HepG2 (cell line): ENCODE measurements around the gene BACH2. TPM values are rescaled to one million over a fixed set of nuclear protein-coding genes. Genes with fewer than 3 reads are reported as not detected.
A peak's percentile ranks its signal among the peaks of the same experiment; 100 is the strongest.

Experiments
- ATAC-seq: fragments of 200-7000 bp; cut with Tn5 transposase; 3 replicates; pipeline ENCODE4 v1.9.1; 2020; ENCODE audit warnings: mild to moderate bottlenecking, moderate library complexity
- BruUV-seq: library from RNA; stranded (reverse); fragments of 400-500 nt; replicated peaks from 2 replicates; lab custom pipeline; 2021; lab: Mats Ljungman, UMichigan
- CTCF ChIA-PET: fragments of 300-600 bp; formaldehyde crosslinking; extraction: SDS; loops from one replicate; lab custom pipeline; 2021; ENCODE audit warnings: low total read pairs, inconsistent platforms, low intra/inter-chr PET ratio; lab: Yijun Ruan, JAX
- POLR2A ChIA-PET: fragments of 350-600 bp; sonication (Branson Sonifier 250); formaldehyde crosslinking; loops from one replicate; lab custom pipeline; 2020; ENCODE audit warnings: antibody characterized with exemption, inconsistent platforms; lab: Yijun Ruan, JAX
- DNase-seq: peaks from one replicate; pipeline ENCODE4 v3.0.0-alpha.2; 2015; ENCODE audit warnings: low spot score
- FAIRE-seq: peaks from 3 replicates; lab custom pipeline; 2011; peaks lifted over from hg19 to GRCh38; lab: Jason Lieb, UNC
- H2AFZ ChIP-seq: one replicate; pipeline ENCODE4 v1.6.1; 2011; ENCODE audit warnings: low read length, inconsistent platforms
- H3K27ac ChIP-seq: fragments of 300-600 bp; 3 replicates; pipeline ENCODE4 v1.8.0; 2011; ENCODE audit warnings: mixed run types, mild to moderate bottlenecking, mixed read lengths, low read length, inconsistent platforms; ENCODE audit not compliant: insufficient read depth; ENCODE audit errors: extremely low read length
- H3K27me3 ChIP-seq, 2 experiments: fragments of 200-600 bp in 1 of 2; 2 replicates in 1 of 2; 3 replicates in 1 of 2; pipeline versions ENCODE4 v1.6.0 to v1.8.0; 2011; ENCODE audit warnings: low read length in 2 of 2, mild to moderate bottlenecking in 2 of 2, moderate library complexity in 2 of 2, inconsistent platforms in 1 of 2; ENCODE audit not compliant: insufficient read depth in 2 of 2, control insufficient read depth in 1 of 2
- H3K36me3 ChIP-seq, 2 experiments: fragments of 200-600 bp in 1 of 2; replicated peaks in 1 of 2; 2 replicates in 1 of 2; 3 replicates in 1 of 2; pipeline versions ENCODE4 v1.5.1 to v1.8.0; 2011; ENCODE audit warnings: low read length in 2 of 2, inconsistent platforms in 1 of 2; ENCODE audit not compliant: insufficient read depth in 2 of 2, control insufficient read depth in 1 of 2
- H3K4me1 ChIP-seq: 2 replicates; pipeline ENCODE4 v1.5.1; 2012; ENCODE audit warnings: low read length, inconsistent platforms; ENCODE audit not compliant: insufficient read depth
- H3K4me2 ChIP-seq: 2 replicates; pipeline ENCODE4 v1.6.0; 2011; ENCODE audit warnings: low read depth, low read length, inconsistent platforms
- H3K4me3 ChIP-seq, 3 experiments: fragments of 200-600 bp in 1 of 3; sonication (generic), shearing (Covaris generic) in 1 of 3; replicated peaks in 1 of 3; 2 replicates each; pipeline ENCODE4 v1.5.1; 2011 to 2016; ENCODE audit warnings: low read length in 3 of 3, inconsistent platforms in 2 of 3, low read depth in 2 of 3, mild to moderate bottlenecking in 2 of 3, control low read depth in 1 of 3, mixed read lengths in 1 of 3; ENCODE audit not compliant: insufficient read depth in 1 of 3
- H3K79me2 ChIP-seq: one replicate; pipeline ENCODE4 v1.6.1; 2011; ENCODE audit warnings: low read length, inconsistent platforms; ENCODE audit not compliant: insufficient read depth
- H3K9ac ChIP-seq: 2 replicates; pipeline ENCODE4 v1.6.0; 2011; ENCODE audit warnings: mild to moderate bottlenecking, low read depth, low read length, inconsistent platforms; ENCODE audit not compliant: insufficient read depth
- H3K9me3 ChIP-seq: 2 replicates; pipeline ENCODE4 v1.5.1; 2012; ENCODE audit warnings: mild to moderate bottlenecking, low read length
- H4K20me1 ChIP-seq: 2 replicates; pipeline ENCODE4 v1.6.0; 2011; ENCODE audit warnings: inconsistent platforms, mild to moderate bottlenecking, low read length, moderate library complexity; ENCODE audit not compliant: insufficient read depth
- BCL6 ChIP-seq: IDR thresholded peaks from 2 replicates; pipeline ENCODE4 v1.6.1; 2016; ENCODE audit warnings: missing genetic modification reagents, missing compliant biosample characterization
- BORCS8-MEF2B ChIP-seq: sonication (generic); formaldehyde crosslinking; IDR thresholded peaks from 2 replicates; pipeline ENCODE4 v1.8.0; 2022; ENCODE audit warnings: mild to moderate bottlenecking, missing genetic modification reagents
- RXRB ChIP-seq: IDR thresholded peaks from 2 replicates; pipeline ENCODE4 v1.6.1; 2016; ENCODE audit warnings: borderline replicate concordance, missing genetic modification reagents, missing compliant biosample characterization
- SMC3 ChIP-seq: IDR thresholded peaks from 2 replicates; pipeline ENCODE4 v1.6.1; 2011; ENCODE audit warnings: low read length, improper control_type of control experiment
- STAG1 ChIP-seq: sonication (generic); formaldehyde crosslinking; IDR thresholded peaks from 2 replicates; pipeline ENCODE4 v1.4.0; 2020; ENCODE audit warnings: missing genetic modification reagents
- ZNF792 ChIP-seq: IDR thresholded peaks from 2 replicates; pipeline ENCODE4 v1.6.1; 2016
- WGBS: methylation state at CpG from one replicate; pipeline ENCODE4 v1.1.6; 2017; ENCODE audit warnings: low lambda C conversion rate; 5-methylcytosine and 5-hydroxymethylcytosine counted together
- in situ Hi-C: cut with HindIII; loops from 2 replicates; pipeline ENCODE4 v1.10.0; 2017; ENCODE audit warnings: low pct_unique_long_range_greater_than_20kb; ENCODE audit not compliant: extremely low pct_ligation_motif_present
- intact Hi-C: fragments of 100-400 bp; cut with micrococcal nuclease; formaldehyde crosslinking; loops from one replicate; pipeline ENCODE4 v1.10.0; 2022; ENCODE audit not compliant: unreplicated experiment
- polyA plus RNA-seq, 8 experiments: library from polyadenylated mRNA; depleted of rRNA in 3 of 8; stranded (reverse) in 7 of 8; unstranded in 1 of 8; fragments of >200 nt; fragmentation: Illumina TruSeq in 4 of 8; extraction: Trizol in 4 of 8; gene quantifications; 2 replicates each; pipeline versions ENCODE4 v1.2.1 to v1.2.3, GENCODE V29; 2011 to 2016; ENCODE audit warnings: low read depth in 4 of 8, missing spikeins in 1 of 8, mixed read lengths in 1 of 8; ENCODE audit not compliant: insufficient read depth in 1 of 8
- total RNA-seq, 5 experiments: library from RNA; depleted of rRNA; stranded (reverse); fragments of >200 nt; fragmentation: Illumina TruSeq; extraction: Trizol; gene quantifications; 2 replicates each; pipeline ENCODE4 v1.2.3, GENCODE V29; 2016; ENCODE audit warnings: low read depth in 1 of 5
- TF ChIP-seq, protein P1 (sequence below): sonication (generic); formaldehyde crosslinking; IDR thresholded peaks from 2 replicates; pipeline ENCODE4 v1.5.0; 2020; ENCODE audit warnings: mild to moderate bottlenecking, missing genetic modification reagents, moderate library complexity
- TF ChIP-seq, protein P2 (sequence below): sonication (generic); formaldehyde crosslinking; IDR thresholded peaks from 2 replicates; pipeline ENCODE4 v1.5.0; 2020; ENCODE audit warnings: missing genetic modification reagents
- TF ChIP-seq, protein P3 (sequence below): sonication (generic); formaldehyde crosslinking; IDR thresholded peaks from 2 replicates; pipeline ENCODE4 v1.4.0; 2020; ENCODE audit warnings: missing genetic modification reagents

Gene BACH2
- total and polyA plus RNA-seq, 2 of the 13 experiments (the other 11 are each of a cell fraction or from before 2014, with no cell fraction given), result 0.01 TPM; not detected in 1

DNA sequence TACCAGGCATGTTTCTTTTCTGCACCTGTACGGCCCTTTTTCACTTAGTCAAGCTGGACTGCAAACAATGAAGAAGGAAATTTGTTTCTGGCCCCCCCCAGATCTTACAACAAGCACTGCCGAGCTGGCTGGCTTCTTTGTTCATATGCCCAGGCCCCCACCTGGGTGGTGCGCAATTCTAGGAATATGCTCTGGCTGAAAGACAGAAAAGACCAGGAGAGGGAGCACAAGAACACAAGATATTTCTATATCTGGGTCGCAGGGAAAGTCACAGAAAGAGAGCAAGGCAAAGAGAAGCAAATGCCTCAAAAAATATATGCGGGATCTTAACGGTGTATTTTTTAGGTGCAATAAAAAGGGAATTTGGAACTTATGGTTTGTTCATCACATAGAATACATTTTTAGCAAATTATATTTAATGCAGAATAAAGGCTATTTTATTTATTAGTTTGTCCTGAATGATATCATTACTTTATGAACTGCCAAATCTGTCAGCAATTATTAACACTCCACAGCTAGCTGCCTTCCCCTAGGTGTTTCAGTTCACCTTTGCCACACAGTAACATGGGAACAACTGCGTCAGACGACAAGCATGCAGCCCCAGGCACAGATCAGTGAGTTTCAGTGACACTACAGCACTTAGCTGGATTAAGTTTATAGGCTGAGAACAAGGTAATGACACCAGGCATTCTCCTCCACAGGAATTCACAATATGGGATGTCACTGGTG, 325.9 kb downstream of the BACH2 start:
- Histone ChIP-seq H3K4me1 (no peaks in the 10 kb centered on the region), H3K9ac (no peak overlapping the region), H3K36me3 (no peaks in the 10 kb centered on the region), H3K27ac (no peak overlapping the region), H2AFZ (no peak overlapping the region), H3K27me3 (peaks cover 2 to 23% of the 10 kb centered on the region in 2 experiments; a peak in 3 of 5 replicates), H3K4me2 (no peak overlapping the region), H3K4me3 (no peak overlapping the region), H4K20me1 (no peaks in the 10 kb centered on the region), H3K9me3 (no peaks in the 10 kb centered on the region), H3K79me2 (no peaks in the 10 kb centered on the region)
- no peak for FAIRE-seq
- ChIA-PET POLR2A (no interaction called here), CTCF (interaction anchor here (2.0 kb wide), 1 partner anchor 508 kb away, joined by 8 read pairs; no protein-coding TSS in a partner anchor)
- intact Hi-C loops (loop anchor here (1.0 to 10.0 kb wide), 3 partner anchors 30 to 423 kb away; no protein-coding TSS in a partner anchor), in situ Hi-C loops (no loop called here)
- TF ChIP-seq STAG1 (CRISPR knock-in tag) (peak; percentile 70), SMC3 (peak; percentile 66), ZNF792 (CRISPR knock-in tag) (no peak), BCL6 (CRISPR knock-in tag) (no peak), BORCS8-MEF2B (CRISPR knock-in tag) (no peak), RXRB (no peak)
- TF ChIP-seq, protein P1, sequence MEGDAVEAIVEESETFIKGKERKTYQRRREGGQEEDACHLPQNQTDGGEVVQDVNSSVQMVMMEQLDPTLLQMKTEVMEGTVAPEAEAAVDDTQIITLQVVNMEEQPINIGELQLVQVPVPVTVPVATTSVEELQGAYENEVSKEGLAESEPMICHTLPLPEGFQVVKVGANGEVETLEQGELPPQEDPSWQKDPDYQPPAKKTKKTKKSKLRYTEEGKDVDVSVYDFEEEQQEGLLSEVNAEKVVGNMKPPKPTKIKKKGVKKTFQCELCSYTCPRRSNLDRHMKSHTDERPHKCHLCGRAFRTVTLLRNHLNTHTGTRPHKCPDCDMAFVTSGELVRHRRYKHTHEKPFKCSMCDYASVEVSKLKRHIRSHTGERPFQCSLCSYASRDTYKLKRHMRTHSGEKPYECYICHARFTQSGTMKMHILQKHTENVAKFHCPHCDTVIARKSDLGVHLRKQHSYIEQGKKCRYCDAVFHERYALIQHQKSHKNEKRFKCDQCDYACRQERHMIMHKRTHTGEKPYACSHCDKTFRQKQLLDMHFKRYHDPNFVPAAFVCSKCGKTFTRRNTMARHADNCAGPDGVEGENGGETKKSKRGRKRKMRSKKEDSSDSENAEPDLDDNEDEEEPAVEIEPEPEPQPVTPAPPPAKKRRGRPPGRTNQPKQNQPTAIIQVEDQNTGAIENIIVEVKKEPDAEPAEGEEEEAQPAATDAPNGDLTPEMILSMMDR (CRISPR knock-in tag), result peak; percentile 58
- TF ChIP-seq, protein P2, sequence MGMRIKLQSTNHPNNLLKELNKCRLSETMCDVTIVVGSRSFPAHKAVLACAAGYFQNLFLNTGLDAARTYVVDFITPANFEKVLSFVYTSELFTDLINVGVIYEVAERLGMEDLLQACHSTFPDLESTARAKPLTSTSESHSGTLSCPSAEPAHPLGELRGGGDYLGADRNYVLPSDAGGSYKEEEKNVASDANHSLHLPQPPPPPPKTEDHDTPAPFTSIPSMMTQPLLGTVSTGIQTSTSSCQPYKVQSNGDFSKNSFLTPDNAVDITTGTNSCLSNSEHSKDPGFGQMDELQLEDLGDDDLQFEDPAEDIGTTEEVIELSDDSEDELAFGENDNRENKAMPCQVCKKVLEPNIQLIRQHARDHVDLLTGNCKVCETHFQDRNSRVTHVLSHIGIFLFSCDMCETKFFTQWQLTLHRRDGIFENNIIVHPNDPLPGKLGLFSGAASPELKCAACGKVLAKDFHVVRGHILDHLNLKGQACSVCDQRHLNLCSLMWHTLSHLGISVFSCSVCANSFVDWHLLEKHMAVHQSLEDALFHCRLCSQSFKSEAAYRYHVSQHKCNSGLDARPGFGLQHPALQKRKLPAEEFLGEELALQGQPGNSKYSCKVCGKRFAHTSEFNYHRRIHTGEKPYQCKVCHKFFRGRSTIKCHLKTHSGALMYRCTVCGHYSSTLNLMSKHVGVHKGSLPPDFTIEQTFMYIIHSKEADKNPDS (CRISPR knock-in tag), result no peak
- TF ChIP-seq, protein P3, sequence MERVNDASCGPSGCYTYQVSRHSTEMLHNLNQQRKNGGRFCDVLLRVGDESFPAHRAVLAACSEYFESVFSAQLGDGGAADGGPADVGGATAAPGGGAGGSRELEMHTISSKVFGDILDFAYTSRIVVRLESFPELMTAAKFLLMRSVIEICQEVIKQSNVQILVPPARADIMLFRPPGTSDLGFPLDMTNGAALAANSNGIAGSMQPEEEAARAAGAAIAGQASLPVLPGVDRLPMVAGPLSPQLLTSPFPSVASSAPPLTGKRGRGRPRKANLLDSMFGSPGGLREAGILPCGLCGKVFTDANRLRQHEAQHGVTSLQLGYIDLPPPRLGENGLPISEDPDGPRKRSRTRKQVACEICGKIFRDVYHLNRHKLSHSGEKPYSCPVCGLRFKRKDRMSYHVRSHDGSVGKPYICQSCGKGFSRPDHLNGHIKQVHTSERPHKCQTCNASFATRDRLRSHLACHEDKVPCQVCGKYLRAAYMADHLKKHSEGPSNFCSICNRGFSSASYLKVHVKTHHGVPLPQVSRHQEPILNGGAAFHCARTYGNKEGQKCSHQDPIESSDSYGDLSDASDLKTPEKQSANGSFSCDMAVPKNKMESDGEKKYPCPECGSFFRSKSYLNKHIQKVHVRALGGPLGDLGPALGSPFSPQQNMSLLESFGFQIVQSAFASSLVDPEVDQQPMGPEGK, result peak; percentile 24; the same call in 1 of the 2 replicates
- BruUV-seq, result no TSS peak
- DNase-seq, result peak; percentile 37
- WGBS, result 4% methylated on average over 7 of the region's 8 CpGs
- peak; percentile 89 for ATAC-seq
